ENCODE data around the gene PTPRD.

Gene PTPRD

GRCh38 chr9:8879284-8879683 lies 1733.5 kb downstream of the PTPRD start:
- in situ Hi-C loops (cut with MboI; ENCODE audit: low sequenced_read_pairs) = no loop called here

GRCh38 chr9:8877753-8878494 lies 1734.9 kb downstream of the PTPRD start:
- in situ Hi-C loops (cut with MboI; ENCODE audit: low sequenced_read_pairs) = no loop called here

GRCh38 chr9:8876303-8876702 lies 1736.5 kb downstream of the PTPRD start:
- in situ Hi-C loops (cut with MboI; ENCODE audit: low sequenced_read_pairs) = no loop called here

GRCh38 chr9:8874482-8874881 lies 1738.3 kb downstream of the PTPRD start:
- in situ Hi-C loops (cut with MboI; ENCODE audit: low sequenced_read_pairs) = no loop called here

- in situ Hi-C loops (cut with MboI; ENCODE audit: low sequenced_read_pairs) = no loop called here
These were observed 1740.0 kb downstream of the PTPRD start for GRCh38 chr9:8872802-8873201.

- in situ Hi-C loops (cut with MboI; ENCODE audit: low sequenced_read_pairs) = no loop called here
These were observed 1740.9 kb downstream of the PTPRD start for GRCh38 chr9:8871796-8872445.

GRCh38 chr9:8871396-8871795 lies 1741.4 kb downstream of the PTPRD start:
- in situ Hi-C loops (cut with MboI; ENCODE audit: low sequenced_read_pairs) = no loop called here

- in situ Hi-C loops (cut with MboI; ENCODE audit: low sequenced_read_pairs) = no loop called here
These were observed 1743.0 kb downstream of the PTPRD start for GRCh38 chr9:8869812-8870211.

- in situ Hi-C loops (cut with MboI; ENCODE audit: low sequenced_read_pairs) = no loop called here
These were observed 1744.2 kb downstream of the PTPRD start for GRCh38 chr9:8868632-8869031.

GRCh38 chr9:8867148-8867547 lies 1745.7 kb downstream of the PTPRD start:
- in situ Hi-C loops (cut with MboI; ENCODE audit: low sequenced_read_pairs) = no loop called here

GRCh38 chr9:8864545-8864896 lies 1748.3 kb downstream of the PTPRD start:
- in situ Hi-C loops (cut with MboI; ENCODE audit: low sequenced_read_pairs) = no loop called here

GRCh38 chr9:8863886-8864544 lies 1748.8 kb downstream of the PTPRD start:
- in situ Hi-C loops (cut with MboI; ENCODE audit: low sequenced_read_pairs) = no loop called here

- in situ Hi-C loops (cut with MboI; ENCODE audit: low sequenced_read_pairs) = no loop called here
These were observed 1749.7 kb downstream of the PTPRD start for GRCh38 chr9:8863069-8863468.

GRCh38 chr9:8860925-8861324 lies 1751.9 kb downstream of the PTPRD start:
- in situ Hi-C loops (cut with MboI; ENCODE audit: low sequenced_read_pairs) = no loop called here

- in situ Hi-C loops (cut with MboI; ENCODE audit: low sequenced_read_pairs) = no loop called here
These were observed 1752.7 kb downstream of the PTPRD start for GRCh38 chr9:8860086-8860485.

- in situ Hi-C loops (cut with MboI; ENCODE audit: low sequenced_read_pairs) = no loop called here
These were observed 1753.4 kb downstream of the PTPRD start for GRCh38 chr9:8859416-8859815.

- in situ Hi-C loops (cut with MboI; ENCODE audit: low sequenced_read_pairs) = no loop called here
These were observed 1754.1 kb downstream of the PTPRD start for GRCh38 chr9:8858596-8859161.

GRCh38 chr9:8857926-8858595 lies 1754.7 kb downstream of the PTPRD start:
- in situ Hi-C loops (cut with MboI; ENCODE audit: low sequenced_read_pairs) = no loop called here

GRCh38 chr9:8857068-8857925 lies 1755.5 kb downstream of the PTPRD start:
- in situ Hi-C loops (cut with MboI; ENCODE audit: low sequenced_read_pairs) = no loop called here

GRCh38 chr9:8856396-8857067 lies 1756.3 kb downstream of the PTPRD start:
- in situ Hi-C loops (cut with MboI; ENCODE audit: low sequenced_read_pairs) = no loop called here

All from HL-60/S4 treated with phorbol 12-myristate 13-acetate at 8.2 ng/mL for 4 days and 3 days (cell line).